Neural cell (in vitro differentiated cells): ENCODE measurements around the gene MAP3K5.

ENCODE experiments used
- CTCF ChIP-seq: fragments of 450-650 bp; IDR thresholded peaks from 2 replicates; pipeline ENCODE4 v1.5.1; 2014; ENCODE audit warnings: antibody characterized with exemption, mild to moderate bottlenecking, moderate library complexity; ENCODE audit not compliant: poor library complexity, severe bottlenecking
- EP300 ChIP-seq: fragments of 450-650 bp; conservative IDR thresholded peaks from 2 replicates; pipeline ENCODE4 v1.6.1; 2014; ENCODE audit warnings: antibody characterized with exemption, mild to moderate bottlenecking, moderate library complexity; ENCODE audit not compliant: poor library complexity, severe bottlenecking
- EZH2 ChIP-seq: fragments of 200-600, 300-800 bp; shearing (Covaris generic), sonication (generic); IDR thresholded peaks from 2 replicates; pipeline ENCODE4 v1.6.1; 2014; ENCODE audit warnings: antibody characterized with exemption, low read length, borderline replicate concordance, mild to moderate bottlenecking; ENCODE audit not compliant: insufficient read depth, poor library complexity, severe bottlenecking
- MXI1 ChIP-seq: fragments of 450-650 bp; conservative IDR thresholded peaks from 2 replicates; pipeline ENCODE4 v1.6.1; 2014; ENCODE audit warnings: antibody characterized with exemption, mild to moderate bottlenecking; ENCODE audit not compliant: poor library complexity, severe bottlenecking
- TAF1 ChIP-seq: IDR thresholded peaks from 2 replicates; pipeline ENCODE4 v1.6.1; 2012; ENCODE audit warnings: low read depth

DNA sequence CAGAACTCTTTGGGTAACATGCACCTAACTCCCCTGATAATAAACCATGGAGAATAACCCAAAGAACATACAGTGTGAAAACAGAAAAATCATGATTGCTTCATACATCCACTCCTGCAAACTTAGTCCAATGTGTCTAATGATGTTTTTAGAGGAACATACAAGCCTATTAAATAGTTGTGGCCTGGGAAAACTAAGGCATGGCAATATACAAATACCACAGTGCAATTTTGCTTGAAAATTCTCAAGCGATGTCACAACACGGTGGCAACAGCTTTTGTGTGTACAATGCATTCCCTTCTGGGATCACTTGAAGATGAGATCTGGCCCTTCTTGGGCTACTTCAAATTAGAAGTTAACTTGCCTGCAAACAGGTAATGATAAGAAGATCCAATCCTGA is 16.7 kb downstream of the MAP3K5 start:
- no peak for TF ChIP-seq CTCF
- no peak for TF ChIP-seq EZH2
- TF ChIP-seq EP300: no peak
- TF ChIP-seq TAF1: no peak
- no peak for TF ChIP-seq MXI1
